ENCODE data around the gene MCOLN2.
"Not testable (repeated sequence)": the region's sequence is repeated elsewhere in the genome, so short reads cannot be mapped to it uniquely, and the experiment has no call there.

Gene MCOLN2

DNA sequence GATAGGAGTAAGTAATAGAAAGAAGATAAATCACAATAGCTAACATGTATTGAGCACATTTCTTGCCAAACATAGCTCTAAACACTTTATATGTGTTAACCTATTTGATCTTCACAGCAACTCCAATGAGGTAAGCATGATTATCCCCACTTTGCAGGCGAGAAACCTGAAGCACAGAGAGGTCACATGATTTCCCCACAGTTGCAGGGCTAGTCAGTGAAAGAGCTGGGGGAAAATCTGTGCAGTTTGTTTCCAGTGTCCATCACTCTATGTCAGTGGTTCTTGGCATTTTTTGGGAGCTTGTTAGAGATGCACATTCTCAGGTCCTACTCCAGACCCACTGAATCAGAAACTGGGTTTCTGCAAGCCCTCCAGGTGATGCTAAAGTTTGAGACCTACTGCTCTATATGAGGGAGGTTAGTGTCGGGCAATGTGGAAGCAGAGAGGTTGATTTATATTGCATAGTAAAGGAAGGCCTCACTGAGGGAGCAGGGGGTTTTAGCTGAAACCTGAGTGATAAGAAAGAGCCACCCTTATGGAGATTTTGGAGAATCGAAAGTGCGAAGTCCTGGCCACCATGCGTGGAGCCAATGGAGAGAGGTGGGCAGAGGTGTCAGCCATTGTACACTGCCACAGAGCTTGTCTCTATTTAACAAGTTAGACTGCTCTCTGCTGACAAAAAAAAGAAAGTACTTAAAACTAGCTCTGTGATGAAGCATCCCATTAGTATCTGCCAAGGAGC, 30.5 kb upstream of the MCOLN2 start:
- no peak for DNase-seq (ENCODE audit: low read depth)
- H3K4me3 ChIP-seq (ENCODE audit: low read length) = no peak overlapping the region
- TF ChIP-seq, protein P1, sequence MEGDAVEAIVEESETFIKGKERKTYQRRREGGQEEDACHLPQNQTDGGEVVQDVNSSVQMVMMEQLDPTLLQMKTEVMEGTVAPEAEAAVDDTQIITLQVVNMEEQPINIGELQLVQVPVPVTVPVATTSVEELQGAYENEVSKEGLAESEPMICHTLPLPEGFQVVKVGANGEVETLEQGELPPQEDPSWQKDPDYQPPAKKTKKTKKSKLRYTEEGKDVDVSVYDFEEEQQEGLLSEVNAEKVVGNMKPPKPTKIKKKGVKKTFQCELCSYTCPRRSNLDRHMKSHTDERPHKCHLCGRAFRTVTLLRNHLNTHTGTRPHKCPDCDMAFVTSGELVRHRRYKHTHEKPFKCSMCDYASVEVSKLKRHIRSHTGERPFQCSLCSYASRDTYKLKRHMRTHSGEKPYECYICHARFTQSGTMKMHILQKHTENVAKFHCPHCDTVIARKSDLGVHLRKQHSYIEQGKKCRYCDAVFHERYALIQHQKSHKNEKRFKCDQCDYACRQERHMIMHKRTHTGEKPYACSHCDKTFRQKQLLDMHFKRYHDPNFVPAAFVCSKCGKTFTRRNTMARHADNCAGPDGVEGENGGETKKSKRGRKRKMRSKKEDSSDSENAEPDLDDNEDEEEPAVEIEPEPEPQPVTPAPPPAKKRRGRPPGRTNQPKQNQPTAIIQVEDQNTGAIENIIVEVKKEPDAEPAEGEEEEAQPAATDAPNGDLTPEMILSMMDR (conservative IDR thresholded peaks at IDR 0.05; ENCODE audit: low read depth, low read length) = no peak

DNA sequence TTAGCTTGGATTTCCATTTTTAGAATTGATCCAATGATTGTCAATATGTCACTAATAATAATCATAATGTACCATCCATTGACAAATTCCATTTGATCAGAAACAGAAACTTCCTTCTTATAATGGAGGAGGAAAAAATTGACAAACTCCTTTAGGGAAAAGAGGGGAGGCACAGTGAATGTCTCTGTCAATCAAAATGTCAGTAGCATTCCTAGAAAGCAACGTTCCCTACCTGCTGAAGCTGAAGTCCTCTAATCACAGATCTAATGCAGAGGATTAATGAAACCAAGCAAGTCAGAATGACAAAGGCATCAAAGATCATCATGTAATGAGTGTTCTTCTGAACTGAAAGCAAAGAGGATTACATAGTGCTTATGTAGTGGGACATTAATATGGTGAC, 29.0 kb upstream of the MCOLN2 start:
- TF ChIP-seq, protein P1 (conservative IDR thresholded peaks at IDR 0.05; ENCODE audit: low read depth, low read length) = no peak
- no peak overlapping the region for H3K4me3 ChIP-seq (ENCODE audit: low read length)
- no peak for DNase-seq (ENCODE audit: low read depth)

DNA sequence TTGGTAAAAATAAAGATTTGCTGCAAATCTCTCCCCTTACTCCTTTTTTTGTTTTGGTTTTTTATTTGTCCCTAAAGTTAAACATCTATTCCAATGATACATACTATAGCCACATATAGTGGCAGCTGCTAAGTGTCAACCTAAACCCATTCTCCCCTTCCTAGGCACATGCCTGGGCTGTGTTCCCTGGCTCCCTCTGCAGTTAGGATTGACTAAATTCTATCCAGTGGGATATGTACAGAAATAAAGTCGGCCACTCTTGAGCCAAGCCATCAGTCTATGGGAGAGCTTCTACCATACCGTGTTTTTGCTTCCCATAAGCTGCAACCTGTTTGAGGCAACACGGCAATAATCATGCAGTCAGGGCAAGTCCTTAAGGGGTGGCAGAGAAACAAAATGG, 27.8 kb upstream of the MCOLN2 start:
- no peak overlapping the region for H3K4me3 ChIP-seq (ENCODE audit: low read length)
- DNase-seq (ENCODE audit: low read depth) = no peak
- TF ChIP-seq, protein P1 (conservative IDR thresholded peaks at IDR 0.05; ENCODE audit: low read depth, low read length) = no peak

DNA sequence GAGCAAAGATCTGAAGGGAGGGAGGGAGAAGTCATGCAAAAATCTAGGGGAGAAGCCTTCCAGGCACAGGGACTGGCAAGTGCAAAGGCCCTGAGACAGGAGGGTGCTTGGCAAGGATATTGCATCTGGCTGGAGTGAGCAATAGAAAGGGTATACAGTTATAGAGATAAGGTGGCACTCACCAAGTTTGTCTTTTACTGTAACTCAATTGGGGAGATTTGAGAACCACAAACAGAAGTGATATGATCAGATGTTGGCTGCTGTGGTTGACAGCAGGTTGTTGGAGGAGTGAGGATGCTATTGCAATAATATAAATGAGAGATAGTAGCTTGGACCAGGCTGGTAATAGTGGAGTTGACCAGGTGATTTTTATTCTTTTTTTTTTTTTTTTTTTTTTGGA, 25.8 kb upstream of the MCOLN2 start:
- no peak for DNase-seq (ENCODE audit: low read depth)
- TF ChIP-seq, protein P1 (conservative IDR thresholded peaks at IDR 0.05; ENCODE audit: low read depth, low read length) = no peak
- H3K4me3 ChIP-seq (ENCODE audit: low read length) = no peak overlapping the region

DNA sequence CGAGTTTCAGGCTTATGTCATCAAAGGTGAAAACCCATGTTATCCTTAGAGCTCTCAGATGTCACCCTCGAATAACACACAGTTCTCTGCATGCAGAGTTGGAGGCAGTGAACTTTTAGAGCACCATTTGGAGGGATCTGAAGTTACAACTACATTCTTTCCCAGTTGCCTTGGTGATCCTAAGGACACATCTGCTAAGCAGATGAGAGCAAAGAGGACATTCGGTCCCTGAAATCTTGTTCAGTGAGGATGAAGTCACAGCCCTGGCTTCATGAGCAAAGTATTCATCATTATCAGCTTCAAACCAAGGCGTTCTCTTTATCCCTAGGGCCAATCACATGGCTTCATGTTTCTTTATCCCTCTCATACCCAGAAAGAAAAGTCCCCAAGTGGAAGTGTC, 23.1 kb upstream of the MCOLN2 start:
- H3K4me3 ChIP-seq (ENCODE audit: low read length) = no peak overlapping the region
- TF ChIP-seq, protein P1 (conservative IDR thresholded peaks at IDR 0.05; ENCODE audit: low read depth, low read length) = no peak
- no peak for DNase-seq (ENCODE audit: low read depth)

DNA sequence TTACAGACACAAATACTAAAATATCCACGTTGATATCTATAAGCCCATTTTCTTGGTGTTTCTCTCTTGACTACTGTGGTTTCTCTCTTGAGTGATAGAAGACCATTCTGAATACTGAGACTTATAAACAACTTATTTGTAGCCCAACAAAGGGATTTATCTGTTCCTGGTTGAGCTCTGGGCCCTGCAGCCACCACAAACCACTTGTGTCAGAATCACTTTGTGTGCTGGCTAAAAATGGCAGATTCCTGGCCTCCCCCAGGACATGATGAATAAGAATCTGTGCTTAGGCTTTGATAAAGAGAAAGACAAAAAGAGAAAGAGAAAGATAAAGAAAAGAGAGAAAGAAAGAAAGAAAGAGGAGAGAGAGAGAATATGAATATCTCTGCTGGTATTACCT, 18.9 kb upstream of the MCOLN2 start:
- TF ChIP-seq, protein P1 (conservative IDR thresholded peaks at IDR 0.05; ENCODE audit: low read depth, low read length) = no peak
- DNase-seq (ENCODE audit: low read depth) = no peak
- H3K4me3 ChIP-seq (ENCODE audit: low read length) = no peak overlapping the region

DNA sequence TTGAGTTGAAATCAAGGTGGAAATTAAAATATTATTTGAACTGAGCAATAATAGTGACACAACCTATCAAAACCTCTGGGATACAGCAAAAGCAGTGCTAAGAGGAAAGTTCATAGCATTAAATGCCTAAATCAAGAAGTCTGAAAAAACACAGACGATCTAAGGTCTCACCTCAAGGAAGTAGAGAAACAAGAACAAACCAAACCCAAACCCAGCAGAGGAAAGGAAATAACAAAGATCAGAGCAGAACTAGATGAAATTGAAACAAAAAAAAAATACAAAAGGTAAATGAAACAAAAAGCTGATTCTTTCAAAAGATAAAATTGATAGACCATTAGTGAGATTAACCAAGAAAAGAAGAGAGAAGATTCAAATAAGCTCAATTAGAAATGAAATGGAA, 8.7 kb upstream of the MCOLN2 start:
- not testable (repeated sequence) for H3K4me3 ChIP-seq (ENCODE audit: low read length); DNase-seq (ENCODE audit: low read depth)

Measured in retinal pigment epithelial cell (primary cell).